HepG2 (cell line): Measurements from ENCODE around the gene ACSL1. TPM values are rescaled to one million over a fixed set of nuclear protein-coding genes. Genes with fewer than 3 reads are reported as not detected.

Experiments
- ATAC-seq: fragments of 200-7000 bp; cut with Tn5 transposase; 3 replicates; pipeline ENCODE4 v1.9.1; 2020; ENCODE audit warnings: mild to moderate bottlenecking, moderate library complexity
- BruUV-seq: library from RNA; stranded (reverse); fragments of 400-500 nt; replicated peaks from 2 replicates; lab custom pipeline; 2021; lab: Mats Ljungman, UMichigan
- CTCF ChIA-PET: fragments of 300-600 bp; formaldehyde crosslinking; extraction: SDS; loops from one replicate; lab custom pipeline; 2021; ENCODE audit warnings: low total read pairs, inconsistent platforms, low intra/inter-chr PET ratio; lab: Yijun Ruan, JAX
- POLR2A ChIA-PET: fragments of 350-600 bp; sonication (Branson Sonifier 250); formaldehyde crosslinking; loops from one replicate; lab custom pipeline; 2020; ENCODE audit warnings: antibody characterized with exemption, inconsistent platforms; lab: Yijun Ruan, JAX
- DNase-seq: peaks from one replicate; pipeline ENCODE4 v3.0.0-alpha.2; 2015; ENCODE audit warnings: low spot score
- FAIRE-seq: peaks from 3 replicates; lab custom pipeline; 2011; peaks lifted over from hg19 to GRCh38; lab: Jason Lieb, UNC
- H2AFZ ChIP-seq: one replicate; pipeline ENCODE4 v1.6.1; 2011; ENCODE audit warnings: low read length, inconsistent platforms
- H3K27ac ChIP-seq: fragments of 300-600 bp; 3 replicates; pipeline ENCODE4 v1.8.0; 2011; ENCODE audit warnings: mixed run types, mild to moderate bottlenecking, mixed read lengths, low read length, inconsistent platforms; ENCODE audit not compliant: insufficient read depth; ENCODE audit errors: extremely low read length
- H3K27me3 ChIP-seq, 2 experiments: fragments of 200-600 bp in 1 of 2; 2 replicates in 1 of 2; 3 replicates in 1 of 2; pipeline versions ENCODE4 v1.6.0 to v1.8.0; 2011; ENCODE audit warnings: low read length in 2 of 2, mild to moderate bottlenecking in 2 of 2, moderate library complexity in 2 of 2, inconsistent platforms in 1 of 2; ENCODE audit not compliant: insufficient read depth in 2 of 2, control insufficient read depth in 1 of 2
- H3K36me3 ChIP-seq, 2 experiments: fragments of 200-600 bp in 1 of 2; replicated peaks in 1 of 2; 2 replicates in 1 of 2; 3 replicates in 1 of 2; pipeline versions ENCODE4 v1.5.1 to v1.8.0; 2011; ENCODE audit warnings: low read length in 2 of 2, inconsistent platforms in 1 of 2; ENCODE audit not compliant: insufficient read depth in 2 of 2, control insufficient read depth in 1 of 2
- H3K4me1 ChIP-seq: 2 replicates; pipeline ENCODE4 v1.5.1; 2012; ENCODE audit warnings: low read length, inconsistent platforms; ENCODE audit not compliant: insufficient read depth
- H3K4me2 ChIP-seq: 2 replicates; pipeline ENCODE4 v1.6.0; 2011; ENCODE audit warnings: low read depth, low read length, inconsistent platforms
- H3K4me3 ChIP-seq, 3 experiments: fragments of 200-600 bp in 1 of 3; sonication (generic), shearing (Covaris generic) in 1 of 3; replicated peaks in 1 of 3; 2 replicates each; pipeline ENCODE4 v1.5.1; 2011 to 2016; ENCODE audit warnings: low read length in 3 of 3, inconsistent platforms in 2 of 3, low read depth in 2 of 3, mild to moderate bottlenecking in 2 of 3, control low read depth in 1 of 3, mixed read lengths in 1 of 3; ENCODE audit not compliant: insufficient read depth in 1 of 3
- H3K79me2 ChIP-seq: one replicate; pipeline ENCODE4 v1.6.1; 2011; ENCODE audit warnings: low read length, inconsistent platforms; ENCODE audit not compliant: insufficient read depth
- H3K9ac ChIP-seq: 2 replicates; pipeline ENCODE4 v1.6.0; 2011; ENCODE audit warnings: mild to moderate bottlenecking, low read depth, low read length, inconsistent platforms; ENCODE audit not compliant: insufficient read depth
- H3K9me3 ChIP-seq: 2 replicates; pipeline ENCODE4 v1.5.1; 2012; ENCODE audit warnings: mild to moderate bottlenecking, low read length
- H4K20me1 ChIP-seq: 2 replicates; pipeline ENCODE4 v1.6.0; 2011; ENCODE audit warnings: inconsistent platforms, mild to moderate bottlenecking, low read length, moderate library complexity; ENCODE audit not compliant: insufficient read depth
- CHD4 ChIP-seq: fragments of 200-600 bp; sonication (generic); IDR thresholded peaks from 2 replicates; pipeline ENCODE4 v1.7.0; 2017; ENCODE audit warnings: mild to moderate bottlenecking, low read length, borderline replicate concordance
- CTCF ChIP-seq: sonication (generic); formaldehyde crosslinking; IDR thresholded peaks from 2 replicates; pipeline ENCODE4 v1.5.0; 2020; ENCODE audit warnings: mild to moderate bottlenecking, missing genetic modification reagents, moderate library complexity
- FOSL2 ChIP-seq: sonication (generic); formaldehyde crosslinking; IDR thresholded peaks from 2 replicates; pipeline ENCODE4 v1.4.0; 2020; ENCODE audit warnings: missing genetic modification reagents
- HHEX ChIP-seq: IDR thresholded peaks from 2 replicates; pipeline ENCODE4 v1.6.1; 2016; ENCODE audit warnings: control low read depth
- IKZF5 ChIP-seq: IDR thresholded peaks from 2 replicates; pipeline ENCODE4 v1.6.1; 2018; ENCODE audit warnings: missing genetic modification reagents, mild to moderate bottlenecking, missing compliant biosample characterization
- MYC ChIP-seq: sonication (generic); formaldehyde crosslinking; IDR thresholded peaks from 2 replicates; pipeline ENCODE4 v1.9.0; 2021; ENCODE audit warnings: missing genetic modification reagents, borderline replicate concordance
- PLRG1 ChIP-seq: fragments of 450-650 bp; conservative IDR thresholded peaks from 2 replicates; pipeline ENCODE4 v1.6.1; 2016
- REST ChIP-seq, 2 experiments: IDR thresholded peaks; 2 replicates each; pipeline ENCODE4 v1.6.1; 2011 to 2012; ENCODE audit warnings: low read length in 2 of 2, borderline replicate concordance in 1 of 2, low read depth in 1 of 2, mild to moderate bottlenecking in 1 of 2, moderate library complexity in 1 of 2
- YEATS2 ChIP-seq: sonication (generic); formaldehyde crosslinking; IDR thresholded peaks from 2 replicates; pipeline ENCODE4 v1.4.0; 2020; ENCODE audit warnings: missing genetic modification reagents, borderline replicate concordance
- ZEB1 ChIP-seq: IDR thresholded peaks from 2 replicates; pipeline ENCODE4 v1.6.1; 2012; ENCODE audit warnings: mild to moderate bottlenecking, low read depth, inconsistent platforms; ENCODE audit not compliant: insufficient replicate concordance
- ZMAT3 ChIP-seq: sonication (generic); formaldehyde crosslinking; conservative IDR thresholded peaks from 2 replicates; pipeline ENCODE4 v1.7.0; 2021; ENCODE audit warnings: missing genetic modification reagents
- ZNF18 ChIP-seq: sonication (generic); formaldehyde crosslinking; IDR thresholded peaks from 2 replicates; pipeline ENCODE4 v1.8.0; 2022; ENCODE audit warnings: mild to moderate bottlenecking, missing genetic modification reagents; ENCODE audit not compliant: insufficient replicate concordance
- ZNF275 ChIP-seq: sonication (generic); formaldehyde crosslinking; IDR thresholded peaks from 2 replicates; pipeline ENCODE4 v1.8.0; 2022; ENCODE audit warnings: missing genetic modification reagents, mild to moderate bottlenecking, inconsistent platforms, borderline replicate concordance
- ZNF296 ChIP-seq: sonication (generic); formaldehyde crosslinking; conservative IDR thresholded peaks from 2 replicates; pipeline ENCODE4 v1.5.0; 2020; ENCODE audit warnings: mild to moderate bottlenecking, missing genetic modification reagents
- ZNF577 ChIP-seq: sonication (generic); formaldehyde crosslinking; IDR thresholded peaks from 2 replicates; pipeline ENCODE4 v1.4.0; 2020; ENCODE audit warnings: mild to moderate bottlenecking, low read depth, missing genetic modification reagents, borderline replicate concordance
- WGBS: methylation state at CpG from one replicate; pipeline ENCODE4 v1.1.6; 2017; ENCODE audit warnings: low lambda C conversion rate; 5-methylcytosine and 5-hydroxymethylcytosine counted together
- in situ Hi-C: cut with HindIII; loops from 2 replicates; pipeline ENCODE4 v1.10.0; 2017; ENCODE audit warnings: low pct_unique_long_range_greater_than_20kb; ENCODE audit not compliant: extremely low pct_ligation_motif_present
- intact Hi-C: fragments of 100-400 bp; cut with micrococcal nuclease; formaldehyde crosslinking; loops from one replicate; pipeline ENCODE4 v1.10.0; 2022; ENCODE audit not compliant: unreplicated experiment
- polyA plus RNA-seq, 8 experiments: library from polyadenylated mRNA; depleted of rRNA in 3 of 8; stranded (reverse) in 7 of 8; unstranded in 1 of 8; fragments of >200 nt; fragmentation: Illumina TruSeq in 4 of 8; extraction: Trizol in 4 of 8; gene quantifications; 2 replicates each; pipeline versions ENCODE4 v1.2.1 to v1.2.3, GENCODE V29; 2011 to 2016; ENCODE audit warnings: low read depth in 4 of 8, missing spikeins in 1 of 8, mixed read lengths in 1 of 8; ENCODE audit not compliant: insufficient read depth in 1 of 8
- total RNA-seq, 5 experiments: library from RNA; depleted of rRNA; stranded (reverse); fragments of >200 nt; fragmentation: Illumina TruSeq; extraction: Trizol; gene quantifications; 2 replicates each; pipeline ENCODE4 v1.2.3, GENCODE V29; 2016; ENCODE audit warnings: low read depth in 1 of 5

The ACSL1 gene
- total and polyA plus RNA-seq, 2 of the 13 experiments (the other 11 are each of a cell fraction or from before 2014, with no cell fraction given), result 10.0 to 29.8 TPM

GRCh38 chr4:184873054-184873453 is 47.3 kb upstream of the ACSL1 start:
- H3K9ac ChIP-seq, result no peak overlapping the region
- no peaks in the 10 kb centered on the region for H3K9me3 ChIP-seq
- in situ Hi-C loops (no loop called here), intact Hi-C loops (no loop called here)
- H3K36me3 ChIP-seq, result no peaks in the 10 kb centered on the region
- FAIRE-seq (no peak), DNase-seq (no peak), ATAC-seq (no peak)
- ChIA-PET POLR2A (no interaction called here), CTCF (no interaction called here)
- H3K79me2 ChIP-seq, result no peaks in the 10 kb centered on the region
- no peak overlapping the region for H3K27ac ChIP-seq
- no peaks in the 10 kb centered on the region for H4K20me1 ChIP-seq
- no peaks in the 10 kb centered on the region; a peak in 1 of 5 replicates for H3K27me3 ChIP-seq
- no peak overlapping the region for H3K4me3 ChIP-seq
- no peak overlapping the region for H2AFZ ChIP-seq
- H3K4me1 ChIP-seq, result peaks cover 6% of the 10 kb centered on the region
- 67% methylated on average over 2 of the region's 2 CpGs for WGBS
- BruUV-seq, result no TSS peak
- no peak overlapping the region for H3K4me2 ChIP-seq
- TF ChIP-seq FOSL2 (no peak), ZNF18 (CRISPR knock-in tag) (no peak), CHD4 (no peak), ZEB1 (no peak), MYC (CRISPR knock-in tag) (no peak), YEATS2 (CRISPR knock-in tag) (no peak), ZNF275 (CRISPR knock-in tag) (no peak), PLRG1 (no peak), ZMAT3 (CRISPR knock-in tag) (no peak), ZNF577 (no peak), ZNF296 (CRISPR knock-in tag) (no peak), REST (IDR thresholded peaks at IDR 0.05; ENCODE audit: borderline replicate concordance in 1 of 2, low read depth in 1 of 2, low read length in 2 of 2) (no peak), HHEX (CRISPR knock-in tag) (no peak), IKZF5 (no peak), CTCF (CRISPR knock-in tag) (no peak)
